Ascending aorta (tissue), 2 donors: ENCODE data around the gene RUNX2. TPM values are rescaled to one million over a fixed set of nuclear protein-coding genes. Genes with fewer than 3 reads are reported as not detected.

Experiments used
- DNase-seq, 2 donors: peaks; one replicate each; pipeline ENCODE4 v3.0.0-alpha.2; 2019; ENCODE audit warnings: low spot score in 2 of 2
- H3K27ac ChIP-seq, 2 donors: fragments of 200-600 bp; sonication (generic); one replicate each; pipeline ENCODE4 v1.5.1; 2016 to 2017; ENCODE audit warnings: mild to moderate bottlenecking in 1 of 2
- H3K27me3 ChIP-seq: fragments of 200-600 bp; sonication (generic); one replicate; pipeline ENCODE4 v1.5.1; 2017
- H3K36me3 ChIP-seq, 2 donors: fragments of 200-600 bp; sonication (generic); one replicate each; pipeline ENCODE4 v1.5.1; 2016
- H3K4me1 ChIP-seq, 2 donors: fragments of 200-600 bp; sonication (generic); one replicate each; pipeline ENCODE4 v1.5.1; 2016 to 2017; ENCODE audit warnings: mild to moderate bottlenecking in 1 of 2
- H3K4me3 ChIP-seq, 2 donors: fragments of 200-600 bp; sonication (generic); one replicate each; pipeline ENCODE4 v1.5.1; 2016 to 2017; ENCODE audit warnings: mild to moderate bottlenecking in 1 of 2
- H3K9me3 ChIP-seq, 2 donors: fragments of 200-600 bp; sonication (generic); one replicate each; pipeline ENCODE4 v1.5.1; 2016
- CTCF ChIP-seq, 3 experiments: fragments of 200-600 bp in 2 of 3; fragments of 450-650 bp in 1 of 3; sonication (generic) in 2 of 3; IDR thresholded peaks; one replicate each; pipeline ENCODE4 v1.5.1; 2016 to 2019; ENCODE audit warnings: antibody characterized with exemption in 3 of 3, mild to moderate bottlenecking in 1 of 3, moderate library complexity in 1 of 3
- intact Hi-C: fragments of 100-400 bp; cut with DNase I; formaldehyde crosslinking; loops from one replicate; pipeline ENCODE4 v1.15.1; 2023
- total RNA-seq: library from RNA; depleted of rRNA; stranded (reverse); fragments of >200 nt; gene quantifications from one replicate; pipeline ENCODE4 v1.1.0, GENCODE V29; 2016

The RUNX2 gene
- total RNA-seq, 1 donor from 2014 or later, result 0.21 TPM

GRCh38 chr6:45434381-45434700 is 106.2 kb downstream of the RUNX2 start:
- no peaks in the 10 kb centered on the region for H3K27me3 ChIP-seq
- H3K4me1 ChIP-seq, result no peaks in the 10 kb centered on the region
- intact Hi-C loops, result no loop called here
- no peak for TF ChIP-seq CTCF (IDR thresholded peaks at IDR 0.05)
- H3K9me3 ChIP-seq, result no peaks in the 10 kb centered on the region
- no peaks in the 10 kb centered on the region for H3K36me3 ChIP-seq
- no peak overlapping the region for H3K4me3 ChIP-seq
- DNase-seq, result no peak
- no peak overlapping the region for H3K27ac ChIP-seq

- intact Hi-C loops, result no loop called here
Observed at GRCh38 chr6:45436544-45437438, 108.7 kb downstream of the RUNX2 start.

GRCh38 chr6:45437439-45437815 is 109.3 kb downstream of the RUNX2 start:
- Histone ChIP-seq H3K27me3 (no peaks in the 10 kb centered on the region), H3K9me3 (no peaks in the 10 kb centered on the region), H3K4me3 (no peak overlapping the region), H3K4me1 (no peaks in the 10 kb centered on the region), H3K36me3 (no peaks in the 10 kb centered on the region), H3K27ac (no peak overlapping the region)
- intact Hi-C loops, result no loop called here
- TF ChIP-seq CTCF (IDR thresholded peaks at IDR 0.05), result no peak
- no peak for DNase-seq

More at GRCh38 chr6:45436544-45437438, 108.7 kb downstream of the RUNX2 start:
- H3K4me3 ChIP-seq, result no peak overlapping the region
- no peaks in the 10 kb centered on the region for H3K9me3 ChIP-seq
- no peaks in the 10 kb centered on the region for H3K27me3 ChIP-seq
- H3K27ac ChIP-seq, result no peak overlapping the region
- no peaks in the 10 kb centered on the region for H3K36me3 ChIP-seq
- no peaks in the 10 kb centered on the region for H3K4me1 ChIP-seq
- no peak for DNase-seq
- TF ChIP-seq CTCF (IDR thresholded peaks at IDR 0.05), result no peak

GRCh38 chr6:45438151-45438550 is 110.0 kb downstream of the RUNX2 start:
- no peaks in the 10 kb centered on the region for H3K4me1 ChIP-seq
- TF ChIP-seq CTCF (IDR thresholded peaks at IDR 0.05), result no peak
- no peaks in the 10 kb centered on the region for H3K27me3 ChIP-seq
- no peak overlapping the region for H3K27ac ChIP-seq
- no peaks in the 10 kb centered on the region for H3K9me3 ChIP-seq
- intact Hi-C loops, result no loop called here
- no peak for DNase-seq
- no peak overlapping the region for H3K4me3 ChIP-seq
- no peaks in the 10 kb centered on the region for H3K36me3 ChIP-seq

- intact Hi-C loops, result no loop called here
- no peak for TF ChIP-seq CTCF (IDR thresholded peaks at IDR 0.05)
- Histone ChIP-seq H3K4me3 (no peak overlapping the region), H3K9me3 (no peaks in the 10 kb centered on the region), H3K36me3 (no peaks in the 10 kb centered on the region), H3K4me1 (no peaks in the 10 kb centered on the region), H3K27ac (no peak overlapping the region), H3K27me3 (no peaks in the 10 kb centered on the region)
- DNase-seq, result no peak
Observed at GRCh38 chr6:45438849-45439406, 110.8 kb downstream of the RUNX2 start.
